CD8-positive, alpha-beta memory T cell (primary cell): ENCODE measurements around the gene CREBL2. TPM values are rescaled to one million over a fixed set of nuclear protein-coding genes. Genes with fewer than 3 reads are reported as not detected.

Experiments
- CTCF ChIA-PET: fragments of 350-600 bp; sonication (Branson Sonifier 250); formaldehyde crosslinking; loops from one replicate; lab custom pipeline; 2021; ENCODE audit warnings: antibody characterized with exemption; lab: Charles Lee
- POLR2A ChIA-PET: fragments of 350-600 bp; sonication (Branson Sonifier 250); formaldehyde crosslinking; loops from one replicate; lab custom pipeline; 2021; ENCODE audit warnings: antibody characterized with exemption; lab: Charles Lee
- DNase-seq, 5 donors: peaks; one replicate each; pipeline versions ENCODE4 v3.0.0 to v3.0.0-alpha.2; 2020 to 2022; ENCODE audit warnings: mixed read lengths in 1 of 5
- H3K27ac ChIP-seq: one replicate; pipeline ENCODE4 v1.7.0; 2013; ENCODE audit warnings: low read depth, mild to moderate bottlenecking, low read length, moderate library complexity
- H3K27me3 ChIP-seq: 2 replicates; pipeline ENCODE4 v1.7.0; 2013; ENCODE audit warnings: low read length, mild to moderate bottlenecking; ENCODE audit not compliant: insufficient read depth, poor library complexity, severe bottlenecking
- H3K36me3 ChIP-seq: 2 replicates; pipeline ENCODE4 v1.7.0; 2013; ENCODE audit warnings: mild to moderate bottlenecking, low read length, moderate library complexity; ENCODE audit not compliant: insufficient read depth
- H3K4me1 ChIP-seq: 2 replicates; pipeline ENCODE4 v1.7.0; 2013; ENCODE audit warnings: mild to moderate bottlenecking, low read length, moderate library complexity; ENCODE audit not compliant: insufficient read depth
- H3K4me3 ChIP-seq: 2 replicates; pipeline ENCODE4 v1.7.0; 2013; ENCODE audit warnings: mild to moderate bottlenecking, low read length
- H3K9me3 ChIP-seq: 2 replicates; pipeline ENCODE4 v1.7.0; 2013; ENCODE audit warnings: mild to moderate bottlenecking, low read length
- H3K27ac Mint-ChIP-seq, 8 donors: one replicate each; pipeline ENCODE4 v1.8.0; 2020 to 2021; ENCODE audit warnings: mixed read lengths in 8 of 8, mild to moderate bottlenecking in 6 of 8, inconsistent platforms in 3 of 8, moderate library complexity in 3 of 8
- H3K27me3 Mint-ChIP-seq, 2 donors: one replicate each; pipeline ENCODE4 v1.8.0; 2020 to 2021; ENCODE audit warnings: mixed read lengths in 2 of 2, mild to moderate bottlenecking in 1 of 2, moderate library complexity in 1 of 2
- H3K36me3 Mint-ChIP-seq, 3 donors: one replicate each; pipeline ENCODE4 v1.8.0; 2020 to 2021; ENCODE audit warnings: mixed read lengths in 3 of 3, inconsistent platforms in 1 of 3, mild to moderate bottlenecking in 1 of 3
- H3K4me1 Mint-ChIP-seq, 3 donors: one replicate each; pipeline ENCODE4 v1.8.0; 2020 to 2021; ENCODE audit warnings: mixed read lengths in 3 of 3, inconsistent platforms in 1 of 3, mild to moderate bottlenecking in 1 of 3
- H3K4me3 Mint-ChIP-seq, 7 donors: one replicate each; pipeline ENCODE4 v1.8.0; 2020 to 2021; ENCODE audit warnings: mixed read lengths in 7 of 7, mild to moderate bottlenecking in 6 of 7, moderate library complexity in 4 of 7, inconsistent platforms in 2 of 7
- H3K9me3 Mint-ChIP-seq, 5 donors: one replicate each; pipeline ENCODE4 v1.8.0; 2020 to 2022; ENCODE audit warnings: mixed read lengths in 5 of 5, mild to moderate bottlenecking in 3 of 5, moderate library complexity in 2 of 5, inconsistent platforms in 1 of 5
- polyA plus RNA-seq: library from polyadenylated mRNA; unstranded; fragments of 300-500 nt; fragmentation: Illumina TruSeq; gene quantifications from one replicate; pipeline ENCODE4 v1.2.3, GENCODE V29; 2021
- total RNA-seq, 2 experiments: library from RNA; stranded (reverse); gene quantifications; one replicate each; pipeline ENCODE4 v1.2.3, GENCODE V29; 2021

Gene CREBL2
- total and polyA plus RNA-seq, 3 experiments from 2014 or later, result 21.2 to 50.2 (median 23.2) TPM

DNA sequence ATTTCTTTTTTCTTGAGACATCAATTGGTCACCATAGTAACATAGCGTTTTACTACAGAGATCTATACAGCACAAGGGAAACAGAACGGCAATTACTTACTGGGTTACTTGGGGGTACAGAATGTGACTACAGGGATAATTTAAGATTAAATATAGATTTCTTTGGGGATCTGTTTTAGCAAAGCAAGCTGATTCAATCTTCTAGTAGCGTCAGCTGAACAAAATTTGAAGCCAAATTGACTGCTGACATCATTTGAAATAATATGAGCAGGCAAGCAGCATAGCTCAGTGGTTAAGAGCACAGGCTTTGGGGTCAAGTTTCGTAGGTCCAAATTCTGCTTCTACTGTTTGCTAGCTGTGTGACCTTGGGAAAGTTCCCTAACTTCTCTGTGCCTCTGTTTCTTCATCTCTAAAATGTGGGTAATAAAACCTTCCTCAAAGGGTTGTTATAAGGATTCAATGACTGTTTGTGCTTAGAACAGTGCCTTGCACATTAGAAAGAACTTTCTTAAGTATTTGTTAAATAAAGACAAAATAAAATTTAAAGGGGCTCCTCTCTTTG is 71.5 kb downstream of the CREBL2 start:
- no peaks in the 10 kb centered on the region for H3K4me1 ChIP-seq
- H3K9me3 ChIP-seq, result no peaks in the 10 kb centered on the region
- POLR2A ChIA-PET, result no interaction called here
- Mint-ChIP-seq H3K4me1 (no peaks in the 10 kb centered on the region), H3K27me3 (no peaks in the 10 kb centered on the region), H3K4me3 (no peak overlapping the region), H3K9me3 (no peaks in the 10 kb centered on the region), H3K36me3 (peaks cover 0 to 7% (median 2%) of the 10 kb centered on the region in 3 donors), H3K27ac (no peak overlapping the region)
- H3K27ac ChIP-seq, result no peak overlapping the region
- no peak overlapping the region for H3K4me3 ChIP-seq
- CTCF ChIA-PET, result interaction anchor here (1.1 to 1.3 kb wide), 2 partner anchors 12 to 53 kb away, joined by 3 read pairs; no protein-coding TSS in a partner anchor
- no peak for DNase-seq
- H3K27me3 ChIP-seq, result no peaks in the 10 kb centered on the region
- H3K36me3 ChIP-seq, result no peaks in the 10 kb centered on the region

GRCh38 chr12:12683725-12684124 is 72.0 kb downstream of the CREBL2 start:
- H3K36me3 Mint-ChIP-seq, result peaks cover 0 to 7% (median 2%) of the 10 kb centered on the region in 3 donors
- Histone ChIP-seq H3K27me3 (no peaks in the 10 kb centered on the region), H3K4me1 (no peaks in the 10 kb centered on the region), H3K9me3 (no peaks in the 10 kb centered on the region), H3K4me3 (no peak overlapping the region), H3K27ac (no peak overlapping the region), H3K36me3 (no peaks in the 10 kb centered on the region)
- POLR2A ChIA-PET, result no interaction called here
- DNase-seq, result no peak
- H3K27me3 Mint-ChIP-seq, result no peaks in the 10 kb centered on the region
- no peak overlapping the region for H3K4me3 Mint-ChIP-seq
- no peaks in the 10 kb centered on the region for H3K9me3 Mint-ChIP-seq
- H3K4me1 Mint-ChIP-seq, result no peaks in the 10 kb centered on the region
- no peak overlapping the region for H3K27ac Mint-ChIP-seq
- CTCF ChIA-PET, result no interaction called here

GRCh38 chr12:12684375-12685106 is 72.9 kb downstream of the CREBL2 start:
- no peaks in the 10 kb centered on the region for H3K27me3 Mint-ChIP-seq
- no peaks in the 10 kb centered on the region for H3K9me3 ChIP-seq
- no peak overlapping the region for H3K27ac Mint-ChIP-seq
- no peaks in the 10 kb centered on the region for H3K36me3 ChIP-seq
- no peak overlapping the region for H3K4me3 ChIP-seq
- H3K36me3 Mint-ChIP-seq, result peaks cover 0 to 7% (median 2%) of the 10 kb centered on the region in 3 donors
- no peaks in the 10 kb centered on the region for H3K9me3 Mint-ChIP-seq
- H3K4me1 Mint-ChIP-seq, result peaks cover 0 to 8% (median 0%) of the 10 kb centered on the region in 3 donors
- H3K4me1 ChIP-seq, result peaks cover 5% of the 10 kb centered on the region
- H3K27ac ChIP-seq, result no peak overlapping the region
- no peaks in the 10 kb centered on the region for H3K27me3 ChIP-seq
- DNase-seq, result no peak
- ChIA-PET CTCF (no interaction called here), POLR2A (interaction anchor here (0.7 kb wide), 1 partner anchor 12 kb away, joined by 10 read pairs; no protein-coding TSS in a partner anchor)
- no peak overlapping the region for H3K4me3 Mint-ChIP-seq

DNA sequence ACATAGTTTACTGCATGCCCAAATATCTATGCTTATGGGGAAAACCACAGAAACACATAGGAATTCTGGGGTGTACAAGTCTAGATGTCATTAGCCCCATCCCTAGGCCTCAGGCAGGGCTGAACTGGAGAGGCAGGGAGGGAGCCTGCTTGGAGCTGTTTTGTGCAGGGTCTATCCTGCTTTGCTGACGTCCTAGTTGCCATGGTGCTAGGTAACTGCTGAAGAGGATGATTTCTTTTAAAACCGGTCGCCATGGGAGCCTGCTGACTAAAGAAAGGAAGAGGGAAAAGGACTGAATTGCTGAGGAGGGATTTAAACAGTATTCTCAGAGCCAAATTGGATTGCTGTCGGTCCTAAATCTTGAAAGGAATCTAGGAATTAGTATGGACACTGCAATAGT is 73.6 kb downstream of the CREBL2 start:
- H3K4me1 Mint-ChIP-seq, result peaks cover 0 to 13% (median 0%) of the 10 kb centered on the region in 3 donors
- H3K36me3 ChIP-seq, result no peaks in the 10 kb centered on the region
- H3K36me3 Mint-ChIP-seq, result peaks cover 0 to 7% (median 2%) of the 10 kb centered on the region in 3 donors
- H3K27me3 Mint-ChIP-seq, result no peaks in the 10 kb centered on the region
- H3K9me3 ChIP-seq, result no peaks in the 10 kb centered on the region
- H3K4me3 Mint-ChIP-seq, result no peak overlapping the region
- H3K27me3 ChIP-seq, result no peaks in the 10 kb centered on the region
- DNase-seq, result no peak
- H3K4me1 ChIP-seq, result peaks cover 8% of the 10 kb centered on the region
- ChIA-PET CTCF (no interaction called here), POLR2A (interaction anchor here (0.7 kb wide), 1 partner anchor 12 kb away, joined by 10 read pairs; no protein-coding TSS in a partner anchor)
- no peak overlapping the region for H3K4me3 ChIP-seq
- no peaks in the 10 kb centered on the region for H3K9me3 Mint-ChIP-seq
- no peak overlapping the region for H3K27ac ChIP-seq
- H3K27ac Mint-ChIP-seq, result no peak overlapping the region

GRCh38 chr12:12686472-12686871 is 74.8 kb downstream of the CREBL2 start:
- Mint-ChIP-seq H3K4me1 (peaks cover 0 to 13% (median 0%) of the 10 kb centered on the region in 3 donors), H3K9me3 (no peaks in the 10 kb centered on the region), H3K27me3 (no peaks in the 10 kb centered on the region), H3K36me3 (peaks cover 0 to 7% (median 2%) of the 10 kb centered on the region in 3 donors), H3K27ac (no peak overlapping the region), H3K4me3 (no peak overlapping the region)
- no peaks in the 10 kb centered on the region for H3K9me3 ChIP-seq
- H3K27me3 ChIP-seq, result no peaks in the 10 kb centered on the region
- no peaks in the 10 kb centered on the region for H3K36me3 ChIP-seq
- POLR2A ChIA-PET, result no interaction called here
- no peak overlapping the region for H3K4me3 ChIP-seq
- H3K4me1 ChIP-seq, result peaks cover 8% of the 10 kb centered on the region
- DNase-seq, result no peak
- no peak overlapping the region for H3K27ac ChIP-seq
- CTCF ChIA-PET, result interaction anchor here (1.3 kb wide), 1 partner anchor 51 kb away, joined by 4 read pairs; no protein-coding TSS in a partner anchor

- CTCF ChIA-PET, result interaction anchor here (1.3 kb wide), 1 partner anchor 51 kb away, joined by 4 read pairs; no protein-coding TSS in a partner anchor
These were observed 75.2 kb downstream of the CREBL2 start for GRCh38 chr12:12686925-12687324.

GRCh38 chr12:12689647-12690300 is 78.1 kb downstream of the CREBL2 start:
- H3K27me3 Mint-ChIP-seq, result no peaks in the 10 kb centered on the region
- Histone ChIP-seq H3K27ac (no peak overlapping the region), H3K36me3 (no peaks in the 10 kb centered on the region), H3K4me1 (peaks cover 8% of the 10 kb centered on the region), H3K4me3 (no peak overlapping the region), H3K27me3 (no peaks in the 10 kb centered on the region), H3K9me3 (no peaks in the 10 kb centered on the region)
- ChIA-PET CTCF (interaction anchor here (1.8 to 1.9 kb wide), 2 partner anchors 34 to 47 kb away, joined by 5 to 7 read pairs; no protein-coding TSS in a partner anchor), POLR2A (no interaction called here)
- peaks cover 0 to 7% (median 2%) of the 10 kb centered on the region in 3 donors for H3K36me3 Mint-ChIP-seq
- no peak for DNase-seq
- peaks cover 0 to 13% (median 0%) of the 10 kb centered on the region in 3 donors for H3K4me1 Mint-ChIP-seq
- H3K9me3 Mint-ChIP-seq, result no peaks in the 10 kb centered on the region
- no peak overlapping the region for H3K4me3 Mint-ChIP-seq
- H3K27ac Mint-ChIP-seq, result peak overlapping the region in 2 of 8 donors; percentile 12 to 45

More at GRCh38 chr12:12686925-12687324, 75.2 kb downstream of the CREBL2 start:
- H3K36me3 ChIP-seq, result no peaks in the 10 kb centered on the region
- Mint-ChIP-seq H3K27ac (no peak overlapping the region), H3K9me3 (no peaks in the 10 kb centered on the region), H3K4me3 (no peak overlapping the region), H3K4me1 (peaks cover 0 to 13% (median 0%) of the 10 kb centered on the region in 3 donors), H3K27me3 (no peaks in the 10 kb centered on the region), H3K36me3 (peaks cover 0 to 7% (median 2%) of the 10 kb centered on the region in 3 donors)
- POLR2A ChIA-PET, result interaction anchor here (0.6 kb wide), 1 partner anchor 30 kb away, joined by 5 read pairs; no protein-coding TSS in a partner anchor
- no peak for DNase-seq
- no peaks in the 10 kb centered on the region for H3K9me3 ChIP-seq
- H3K4me1 ChIP-seq, result peaks cover 8% of the 10 kb centered on the region
- no peak overlapping the region for H3K4me3 ChIP-seq
- no peak overlapping the region for H3K27ac ChIP-seq
- H3K27me3 ChIP-seq, result no peaks in the 10 kb centered on the region
